ENCODE results near the gene LRRC7.

Gene LRRC7

GRCh38 chr1:70156529-70157120, 588.9 kb downstream of the LRRC7 start:
- FAIRE-seq = no peak
- DNase-seq (ENCODE audit: low spot score) = no peak

- DNase-seq (ENCODE audit: low spot score) = no peak
- no peak for FAIRE-seq
Measured at GRCh38 chr1:70164350-70164749, 596.6 kb downstream of the LRRC7 start.

GRCh38 chr1:70168283-70168682, 600.6 kb downstream of the LRRC7 start:
- DNase-seq (ENCODE audit: low spot score) = no peak

GRCh38 chr1:70169018-70169839, 601.5 kb downstream of the LRRC7 start:
- DNase-seq (ENCODE audit: low spot score) = no peak
- FAIRE-seq = no peak

More at GRCh38 chr1:70168283-70168682, 600.6 kb downstream of the LRRC7 start:
- no peak for FAIRE-seq

- DNase-seq (ENCODE audit: low spot score) = no peak
Measured at GRCh38 chr1:70171512-70171911, 603.8 kb downstream of the LRRC7 start.

More at GRCh38 chr1:70171512-70171911, 603.8 kb downstream of the LRRC7 start:
- FAIRE-seq = no peak
